Ovary (tissue), 3 donors: ENCODE data around the gene SPOPL.

Experiments
- CTCF ChIP-seq, 3 donors: fragments of 450-650 bp in 2 of 3; fragments of 200-600 bp in 1 of 3; IDR thresholded peaks; one replicate each; pipeline versions ENCODE4 v1.5.1 to v1.8.0; 2016 to 2022; ENCODE audit warnings: antibody characterized with exemption in 3 of 3, mild to moderate bottlenecking in 1 of 3
- POLR2A ChIP-seq: fragments of 450-650 bp; IDR thresholded peaks from one replicate; pipeline ENCODE4 v1.6.1; 2017; ENCODE audit warnings: antibody characterized with exemption, mild to moderate bottlenecking, moderate library complexity
- donor health status: DM: no; HTN: no; CAD: no.

DNA sequence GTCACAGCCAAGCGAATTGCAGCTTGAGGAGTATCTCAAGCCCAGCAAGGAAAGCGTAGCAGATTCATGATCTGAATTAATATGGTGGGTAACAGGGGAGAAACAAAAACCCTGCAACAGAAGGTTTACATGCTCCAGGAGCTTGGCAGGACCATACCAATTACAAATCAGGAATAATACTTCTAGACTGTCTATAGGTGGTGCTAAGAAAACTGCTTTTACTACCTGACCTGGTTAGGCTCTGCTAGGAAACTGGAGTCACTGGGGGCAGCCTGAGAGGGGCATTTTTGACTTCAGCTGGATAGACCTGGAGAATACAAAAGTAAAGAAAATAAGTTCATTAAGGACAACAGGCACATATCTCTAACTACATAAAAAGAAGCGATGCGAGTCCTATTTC, 24.6 kb upstream of the SPOPL start:
- no peak for TF ChIP-seq POLR2A
- no peak for TF ChIP-seq CTCF (IDR thresholded peaks at IDR 0.05)
